Measurements from ENCODE around the gene NBEAL2. TPM values are rescaled to one million over a fixed set of nuclear protein-coding genes. Genes with fewer than 3 reads are reported as not detected.

Gene NBEAL2
- total and polyA plus RNA-seq, 2 of the 8 experiments (the other 6 are each of a cell fraction or from before 2014, with no cell fraction given): 27.3 to 46.9 TPM

DNA sequence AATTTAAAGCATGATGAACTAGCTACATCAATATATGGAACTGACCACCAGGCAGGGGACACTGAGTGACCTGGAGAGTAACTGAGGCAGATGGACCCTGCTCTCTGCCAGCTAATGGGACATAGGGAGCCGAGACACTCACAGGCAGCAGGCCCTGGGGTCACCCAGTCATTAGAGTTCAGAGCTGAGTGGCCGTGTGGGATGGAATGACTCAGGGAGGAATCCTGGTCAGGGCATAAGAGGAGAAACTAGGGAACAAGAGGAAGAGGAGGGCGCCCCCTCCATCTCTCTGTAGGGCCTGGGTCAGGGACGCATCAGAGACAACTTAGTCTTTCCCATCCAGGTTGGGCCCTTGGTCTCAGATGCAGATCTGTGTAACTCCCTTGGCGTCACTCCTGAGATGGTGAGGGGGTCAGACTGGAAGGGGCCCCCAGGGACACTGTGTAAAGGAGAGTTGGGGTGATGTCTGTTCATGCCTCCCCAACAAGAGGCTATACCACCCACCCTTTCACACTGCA is 42.7 kb upstream of the NBEAL2 start:
- no peak overlapping the region for H4K91ac ChIP-seq (replicated peaks; ENCODE audit: insufficient read length, low read length)
- peaks cover 4 to 14% (median 8%) of the 10 kb centered on the region in 4 experiments; a peak in 6 of 7 replicates for H3K4me1 ChIP-seq (replicated peaks in 1 of 4; ENCODE audit: control insufficient read depth in 3 of 4, insufficient read depth in 4 of 4, low read length in 3 of 4)
- no peak overlapping the region for H3K23ac ChIP-seq (ENCODE audit: insufficient read length)
- H3K27me3 ChIP-seq (replicated peaks in 1 of 4; ENCODE audit: control insufficient read depth in 3 of 4, extremely low read depth in 1 of 4, insufficient read depth in 3 of 4, low read length in 3 of 4): no peaks in the 10 kb centered on the region
- H2BK12ac ChIP-seq (ENCODE audit: low read depth, low read length): no peak overlapping the region
- ChIA-PET CTCF (ENCODE audit: partially characterized antibody) (interaction anchor here (1.2 to 11.0 kb wide), 9 partner anchors 11 to 273 kb away, joined by 3 to 99 read pairs (median 6); partner anchors contain the start of gene NBEAL2), POLR2A (ENCODE audit: partially characterized antibody) (interaction anchor here (1.3 kb wide), 1 partner anchor 13 kb away, joined by 3 read pairs; no protein-coding TSS in a partner anchor)
- H2BK5ac ChIP-seq (ENCODE audit: low read depth, low read length): 0 out of 2 replicates have a peak overlapping the region, but pooled peaks have one; percentile 52
- H2AK5ac ChIP-seq (ENCODE audit: low read depth, low read length): no peak overlapping the region
- no peak overlapping the region for H2BK15ac ChIP-seq (ENCODE audit: low read length)
- H2BK20ac ChIP-seq (ENCODE audit: low read length): no peak overlapping the region
- no peaks in the 10 kb centered on the region for H3K9me3 ChIP-seq (ENCODE audit: insufficient read depth in 2 of 2, low read depth in 1 of 2, low read length in 1 of 2)
- H3K18ac ChIP-seq (ENCODE audit: extremely low read depth, low read length): no peak overlapping the region
- no peak overlapping the region for H3K4ac ChIP-seq (replicated peaks; ENCODE audit: insufficient read length, low read depth, low read length)
- H4K5ac ChIP-seq (ENCODE audit: insufficient read length, low read depth, low read length): no peak overlapping the region
- H3K4me2 ChIP-seq (ENCODE audit: insufficient read depth in 1 of 2, low read depth in 2 of 2, low read length in 2 of 2): no peak overlapping the region
- H3K79me2 ChIP-seq (ENCODE audit: control insufficient read depth in 1 of 2, insufficient read depth in 2 of 2, low read length in 2 of 2): peaks cover 0 to 53% of the 10 kb centered on the region in 2 experiments; a peak in 1 of 4 replicates
- no peak overlapping the region for H3K9ac ChIP-seq (replicated peaks in 1 of 4; ENCODE audit: extremely low read depth in 1 of 4, low read depth in 3 of 4, low read length in 3 of 4)
- H3K56ac ChIP-seq (replicated peaks; ENCODE audit: insufficient read length, low read depth, low read length): no peak overlapping the region
- H4K20me1 ChIP-seq (replicated peaks in 1 of 2; ENCODE audit: control insufficient read depth in 1 of 2, insufficient read depth in 2 of 2, low read length in 2 of 2): peaks cover 13 to 28% of the 10 kb centered on the region in 2 experiments
- H3K27ac ChIP-seq (ENCODE audit: low read depth, low read length): no peak overlapping the region
- 88% methylated on average over 5 of the region's 5 CpGs; no CpG with 5 or more reads in 1 of the 2 experiments for WGBS, 2 experiments (ENCODE audit: extremely low coverage in 1 of 2, insufficient coverage in 1 of 2, insufficient read length in 1 of 2, insufficient replicate concordance in 2 of 2, low coverage in 1 of 2, low lambda C conversion rate in 2 of 2, missing lambda C conversion rate in 1 of 2)
- H3K23me2 ChIP-seq (ENCODE audit: low read depth, low read length): no peaks in the 10 kb centered on the region
- H2BK120ac ChIP-seq (replicated peaks; ENCODE audit: low read depth, low read length): no peak overlapping the region
- peaks cover 2 to 15% (median 4%) of the 10 kb centered on the region in 4 experiments; a peak in 6 of 8 replicates for H3K36me3 ChIP-seq (ENCODE audit: control insufficient read depth in 2 of 4, insufficient read depth in 4 of 4, low read length in 3 of 4)
- H3K79me1 ChIP-seq (ENCODE audit: low read depth, low read length): peaks cover 12% of the 10 kb centered on the region
- FAIRE-seq (no peak), DNase-seq (ENCODE audit: low read depth in 1 of 2, low spot score in 2 of 2) (no peak)
- H3K14ac ChIP-seq (ENCODE audit: insufficient read length): no peak overlapping the region
- H2AFZ ChIP-seq (ENCODE audit: low read length): no peak overlapping the region
- no peak overlapping the region for H3K4me3 ChIP-seq (ENCODE audit: extremely low read depth in 1 of 4, insufficient read depth in 2 of 4, low read depth in 3 of 4, low read length in 4 of 4)
- no peak overlapping the region for H4K8ac ChIP-seq (ENCODE audit: extremely low read depth, insufficient read depth, low read length)
- TF ChIP-seq JUND (IDR thresholded peaks at IDR 0.05; ENCODE audit: low read length) (no peak), ZNF274 (IDR thresholded peaks at IDR 0.05; ENCODE audit: borderline replicate concordance, extremely low read depth, low read length) (no peak), YY1 (IDR thresholded peaks at IDR 0.05; ENCODE audit: low read depth, low read length) (no peak), POLR2AphosphoS5 (IDR thresholded peaks at IDR 0.05; ENCODE audit: low read depth, low read length) (no peak), HDAC6 (IDR thresholded peaks at IDR 0.05; ENCODE audit: low read depth, low read length) (no peak), CREB1 (IDR thresholded peaks at IDR 0.05) (no peak), BRCA1 (IDR thresholded peaks at IDR 0.05; ENCODE audit: low read depth, low read length) (no peak), BCL11A (IDR thresholded peaks at IDR 0.05; ENCODE audit: low read depth in 2 of 2, low read length in 2 of 2) (no peak), EP300 (IDR thresholded peaks at IDR 0.05; ENCODE audit: borderline replicate concordance in 1 of 2, low read depth in 2 of 2, low read length in 2 of 2) (no peak), CHD2 (IDR thresholded peaks at IDR 0.05; ENCODE audit: low read length) (no peak), EGR1 (IDR thresholded peaks at IDR 0.05; ENCODE audit: borderline replicate concordance, low read depth, low read length) (no peak), KDM5A (IDR thresholded peaks at IDR 0.05; ENCODE audit: low read length) (no peak)
